Measurements from ENCODE around the gene SOSTDC1.

Gene SOSTDC1

DNA sequence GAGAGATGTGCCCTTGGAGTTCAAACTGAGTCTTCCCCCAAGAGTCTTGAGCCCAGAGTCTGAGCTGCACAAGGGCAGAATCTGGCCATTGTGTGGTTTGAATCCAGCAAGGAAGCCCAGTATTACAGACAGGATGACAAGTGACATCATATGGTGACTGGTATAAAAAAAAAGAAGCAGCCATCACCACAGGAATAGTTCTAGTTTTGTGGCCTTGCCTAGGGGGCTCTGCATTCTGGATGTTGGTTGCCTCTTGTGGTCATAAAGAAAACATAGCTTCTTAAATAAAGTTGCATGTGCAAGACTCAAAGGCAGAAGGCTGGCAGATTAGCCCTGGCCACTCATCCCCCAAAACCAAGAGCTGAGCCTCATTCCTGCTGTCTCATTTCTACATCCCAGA is 44.3 kb upstream of the SOSTDC1 start:
- TF ChIP-seq, protein P1, sequence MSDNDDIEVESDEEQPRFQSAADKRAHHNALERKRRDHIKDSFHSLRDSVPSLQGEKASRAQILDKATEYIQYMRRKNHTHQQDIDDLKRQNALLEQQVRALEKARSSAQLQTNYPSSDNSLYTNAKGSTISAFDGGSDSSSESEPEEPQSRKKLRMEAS (IDR thresholded peaks at IDR 0.05): no peak
- TF ChIP-seq CEBPB (IDR thresholded peaks at IDR 0.05): no peak

GRCh38 chr7:16504019-16504418 is 38.5 kb upstream of the SOSTDC1 start:
- no peak for TF ChIP-seq TAF1 (IDR thresholded peaks at IDR 0.05; ENCODE audit: low read depth)
- TF ChIP-seq RAD21 (IDR thresholded peaks at IDR 0.05; ENCODE audit: low read depth): no peak
- TF ChIP-seq FOXM1 (IDR thresholded peaks at IDR 0.05; ENCODE audit: borderline replicate concordance, low read depth): no peak
- TF ChIP-seq, protein P2, sequence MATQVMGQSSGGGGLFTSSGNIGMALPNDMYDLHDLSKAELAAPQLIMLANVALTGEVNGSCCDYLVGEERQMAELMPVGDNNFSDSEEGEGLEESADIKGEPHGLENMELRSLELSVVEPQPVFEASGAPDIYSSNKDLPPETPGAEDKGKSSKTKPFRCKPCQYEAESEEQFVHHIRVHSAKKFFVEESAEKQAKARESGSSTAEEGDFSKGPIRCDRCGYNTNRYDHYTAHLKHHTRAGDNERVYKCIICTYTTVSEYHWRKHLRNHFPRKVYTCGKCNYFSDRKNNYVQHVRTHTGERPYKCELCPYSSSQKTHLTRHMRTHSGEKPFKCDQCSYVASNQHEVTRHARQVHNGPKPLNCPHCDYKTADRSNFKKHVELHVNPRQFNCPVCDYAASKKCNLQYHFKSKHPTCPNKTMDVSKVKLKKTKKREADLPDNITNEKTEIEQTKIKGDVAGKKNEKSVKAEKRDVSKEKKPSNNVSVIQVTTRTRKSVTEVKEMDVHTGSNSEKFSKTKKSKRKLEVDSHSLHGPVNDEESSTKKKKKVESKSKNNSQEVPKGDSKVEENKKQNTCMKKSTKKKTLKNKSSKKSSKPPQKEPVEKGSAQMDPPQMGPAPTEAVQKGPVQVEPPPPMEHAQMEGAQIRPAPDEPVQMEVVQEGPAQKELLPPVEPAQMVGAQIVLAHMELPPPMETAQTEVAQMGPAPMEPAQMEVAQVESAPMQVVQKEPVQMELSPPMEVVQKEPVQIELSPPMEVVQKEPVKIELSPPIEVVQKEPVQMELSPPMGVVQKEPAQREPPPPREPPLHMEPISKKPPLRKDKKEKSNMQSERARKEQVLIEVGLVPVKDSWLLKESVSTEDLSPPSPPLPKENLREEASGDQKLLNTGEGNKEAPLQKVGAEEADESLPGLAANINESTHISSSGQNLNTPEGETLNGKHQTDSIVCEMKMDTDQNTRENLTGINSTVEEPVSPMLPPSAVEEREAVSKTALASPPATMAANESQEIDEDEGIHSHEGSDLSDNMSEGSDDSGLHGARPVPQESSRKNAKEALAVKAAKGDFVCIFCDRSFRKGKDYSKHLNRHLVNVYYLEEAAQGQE (IDR thresholded peaks at IDR 0.05; ENCODE audit: low read depth): no peak
- TF ChIP-seq TCF12 (IDR thresholded peaks at IDR 0.05; ENCODE audit: low read depth): no peak
- no peak for TF ChIP-seq YY1 (IDR thresholded peaks at IDR 0.05; ENCODE audit: low read depth)
- TF ChIP-seq, protein P1 (IDR thresholded peaks at IDR 0.05): no peak
- no peak for TF ChIP-seq USF1 (IDR thresholded peaks at IDR 0.05)
- TF ChIP-seq TEAD4 (IDR thresholded peaks at IDR 0.05): no peak
- no peak for TF ChIP-seq NFIC (IDR thresholded peaks at IDR 0.05)
- no peak for TF ChIP-seq ZBTB7A (IDR thresholded peaks at IDR 0.05; ENCODE audit: low read depth)
- TF ChIP-seq EGR1 (IDR thresholded peaks at IDR 0.05): no peak
- TF ChIP-seq CREB1 (IDR thresholded peaks at IDR 0.05; ENCODE audit: low read depth): no peak
- no peak for TF ChIP-seq CEBPB (IDR thresholded peaks at IDR 0.05)
- no peak for TF ChIP-seq EP300 (IDR thresholded peaks at IDR 0.05; ENCODE audit: borderline replicate concordance)

- TF ChIP-seq, protein P2 (IDR thresholded peaks at IDR 0.05; ENCODE audit: low read depth): no peak
Measured at GRCh38 chr7:16502303-16502702, 36.8 kb upstream of the SOSTDC1 start.

DNA sequence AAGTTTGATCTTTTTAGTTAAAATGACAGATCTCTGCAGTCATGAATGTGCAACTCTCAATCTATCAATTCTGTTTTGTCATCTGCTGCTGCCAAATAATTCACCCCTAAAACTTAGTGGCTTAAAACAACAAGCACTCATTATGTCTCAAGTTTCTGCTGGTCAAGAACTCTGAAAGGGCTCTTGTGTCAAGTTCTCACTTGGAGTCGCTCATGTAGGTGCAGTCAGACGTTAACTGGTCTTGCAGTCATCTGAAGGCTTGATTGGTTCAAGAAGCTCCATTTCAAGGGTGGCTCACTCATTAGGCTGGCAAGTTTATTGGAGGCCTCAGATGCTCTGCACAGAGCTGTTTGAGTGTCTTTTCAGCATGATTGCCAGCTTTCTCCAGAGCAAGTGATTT is 32.6 kb upstream of the SOSTDC1 start:
- TF ChIP-seq CREB1 (IDR thresholded peaks at IDR 0.05; ENCODE audit: low read depth) (no peak), RAD21 (IDR thresholded peaks at IDR 0.05; ENCODE audit: low read depth) (no peak), TEAD4 (IDR thresholded peaks at IDR 0.05) (no peak), EP300 (IDR thresholded peaks at IDR 0.05; ENCODE audit: borderline replicate concordance) (no peak), ZBTB7A (IDR thresholded peaks at IDR 0.05; ENCODE audit: low read depth) (no peak), TAF1 (IDR thresholded peaks at IDR 0.05; ENCODE audit: low read depth) (no peak), USF1 (IDR thresholded peaks at IDR 0.05) (no peak), CEBPB (IDR thresholded peaks at IDR 0.05) (no peak), FOXM1 (IDR thresholded peaks at IDR 0.05; ENCODE audit: borderline replicate concordance, low read depth) (no peak)
- TF ChIP-seq, protein P2 (IDR thresholded peaks at IDR 0.05; ENCODE audit: low read depth): no peak
- TF ChIP-seq, protein P1 (IDR thresholded peaks at IDR 0.05): no peak

DNA sequence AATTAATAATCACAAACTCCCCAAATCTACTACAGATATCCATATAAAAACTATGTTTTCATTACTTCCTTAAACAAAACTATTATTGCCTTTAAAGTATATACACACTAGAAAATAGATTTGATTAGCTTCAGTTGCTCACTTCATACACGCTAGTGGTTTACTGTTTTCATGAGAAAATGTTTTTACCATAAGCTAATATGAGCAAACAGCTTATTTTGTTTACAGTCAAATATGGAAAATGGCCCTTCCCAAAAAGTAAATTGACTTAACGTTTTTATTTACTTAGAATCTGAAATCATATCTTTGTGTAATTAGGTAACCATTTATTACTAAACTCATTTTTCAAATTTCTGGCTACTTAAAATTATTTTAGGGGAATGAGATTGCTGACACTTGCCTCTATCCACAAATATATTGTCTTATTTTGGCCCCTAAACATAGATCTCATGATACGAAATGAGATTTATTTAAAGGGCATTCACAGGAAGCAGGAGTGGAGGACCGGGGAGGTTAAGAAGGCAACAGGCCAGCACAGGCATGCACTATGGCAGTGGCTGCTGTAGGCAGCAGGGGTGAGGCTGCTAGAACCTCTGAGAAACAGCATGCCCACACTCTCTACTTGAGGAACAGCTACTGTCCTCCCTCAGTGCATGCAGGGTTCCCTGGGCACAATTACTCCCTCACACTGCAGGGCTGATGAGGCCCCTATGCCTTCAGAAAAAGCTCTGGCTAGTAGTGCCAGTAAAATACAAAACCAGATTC is 29.6 kb upstream of the SOSTDC1 start:
- TF ChIP-seq TCF12 (IDR thresholded peaks at IDR 0.05; ENCODE audit: low read depth) (no peak), YY1 (IDR thresholded peaks at IDR 0.05; ENCODE audit: low read depth) (no peak), NFIC (IDR thresholded peaks at IDR 0.05) (no peak), TEAD4 (IDR thresholded peaks at IDR 0.05) (no peak), CREB1 (IDR thresholded peaks at IDR 0.05; ENCODE audit: low read depth) (no peak), CEBPB (IDR thresholded peaks at IDR 0.05) (no peak), USF1 (IDR thresholded peaks at IDR 0.05) (no peak), ZBTB7A (IDR thresholded peaks at IDR 0.05; ENCODE audit: low read depth) (no peak), TAF1 (IDR thresholded peaks at IDR 0.05; ENCODE audit: low read depth) (no peak), EP300 (IDR thresholded peaks at IDR 0.05; ENCODE audit: borderline replicate concordance) (no peak), FOXM1 (IDR thresholded peaks at IDR 0.05; ENCODE audit: borderline replicate concordance, low read depth) (no peak), RAD21 (IDR thresholded peaks at IDR 0.05; ENCODE audit: low read depth) (no peak), EGR1 (IDR thresholded peaks at IDR 0.05) (no peak)
- TF ChIP-seq, protein P1 (IDR thresholded peaks at IDR 0.05): no peak
- TF ChIP-seq, protein P2 (IDR thresholded peaks at IDR 0.05; ENCODE audit: low read depth): no peak

All from Ishikawa (cell line).